Esophagus muscularis mucosa (tissue), 3 donors: ENCODE data around the gene HCN3.

Experiments
- CTCF ChIP-seq, 3 experiments: fragments of 200-600 bp in 2 of 3; fragments of 450-650 bp in 1 of 3; sonication (generic) in 2 of 3; IDR thresholded peaks; one replicate each; pipeline ENCODE4 v1.5.1; 2017 to 2019; ENCODE audit warnings: antibody characterized with exemption in 3 of 3, mild to moderate bottlenecking in 2 of 3, moderate library complexity in 1 of 3
- POLR2A ChIP-seq: fragments of 450-650 bp; IDR thresholded peaks from one replicate; pipeline ENCODE4 v1.6.1; 2017; ENCODE audit warnings: antibody characterized with exemption, moderate library complexity, mild to moderate bottlenecking, low read depth

- peak; percentile 54 to 74 (median 66) for TF ChIP-seq CTCF (IDR thresholded peaks at IDR 0.05)
- TF ChIP-seq POLR2A: peak; percentile 67
These were observed 32.7 kb upstream of the HCN3 start for GRCh38 chr1:155244368-155245162.
